Mucosa of descending colon (tissue), 3 donors: Measurements from ENCODE around the gene NOSTRIN. TPM values are rescaled to one million over a fixed set of nuclear protein-coding genes. Genes with fewer than 3 reads are reported as not detected.

Source experiments
- ATAC-seq: fragments of 200-7000 bp; cut with Tn5 transposase; one replicate; pipeline ENCODE4 v1.9.1; 2020; ENCODE audit warnings: mild to moderate bottlenecking, moderate library complexity
- DNase-seq, 3 donors: peaks; one replicate each; pipeline ENCODE4 v3.0.0-alpha.2; 2020
- H3K36me3 ChIP-seq: fragments of 200-600 bp; one replicate; pipeline ENCODE4 v1.8.0; 2021; ENCODE audit warnings: low read depth, mild to moderate bottlenecking
- H3K4me1 ChIP-seq: fragments of 200-600 bp; one replicate; pipeline ENCODE4 v1.8.0; 2021; ENCODE audit warnings: low read depth, mild to moderate bottlenecking
- H3K4me3 ChIP-seq: fragments of 200-600 bp; one replicate; pipeline ENCODE4 v1.8.0; 2021; ENCODE audit warnings: mild to moderate bottlenecking
- H3K9me3 ChIP-seq: fragments of 200-600 bp; one replicate; pipeline ENCODE4 v1.8.0; 2021; ENCODE audit warnings: mild to moderate bottlenecking
- intact Hi-C, 2 donors: fragments of 100-400 bp; cut with DNase I in 1 of 2; cut with micrococcal nuclease in 1 of 2; formaldehyde crosslinking; loops; one replicate each; pipeline versions ENCODE4 v1.11.0 to v1.11.1; 2022; cut with DNase I, micrococcal nuclease
- total RNA-seq, 3 donors: library from RNA; stranded (reverse); fragmentation: NEBNext Ultra II Directional in 2 of 3; extraction: Animal tissue kit (Norgen Biotek cat#: 25700) in 2 of 3; gene quantifications; one replicate each; pipeline versions ENCODE4 v1.2.1 to v1.2.4, GENCODE V29; 2021 to 2023
- TF ChIP-seq, protein P1 (sequence below): fragments of 200-600 bp; IDR thresholded peaks from one replicate; pipeline ENCODE4 v1.8.0; 2022; ENCODE audit warnings: antibody characterized with exemption, mild to moderate bottlenecking
- donor health status: DM: no; HTN: no; CAD: no; lungs with moderate emphysema.
- donor health status: DM: no; HTN: no; CAD: no.
- donor health status: DM: no; HTN: yes; CAD: no.

Gene NOSTRIN
- total RNA-seq, 3 donors from 2014 or later = 27.3 to 78.7 (median 56.2) TPM

DNA sequence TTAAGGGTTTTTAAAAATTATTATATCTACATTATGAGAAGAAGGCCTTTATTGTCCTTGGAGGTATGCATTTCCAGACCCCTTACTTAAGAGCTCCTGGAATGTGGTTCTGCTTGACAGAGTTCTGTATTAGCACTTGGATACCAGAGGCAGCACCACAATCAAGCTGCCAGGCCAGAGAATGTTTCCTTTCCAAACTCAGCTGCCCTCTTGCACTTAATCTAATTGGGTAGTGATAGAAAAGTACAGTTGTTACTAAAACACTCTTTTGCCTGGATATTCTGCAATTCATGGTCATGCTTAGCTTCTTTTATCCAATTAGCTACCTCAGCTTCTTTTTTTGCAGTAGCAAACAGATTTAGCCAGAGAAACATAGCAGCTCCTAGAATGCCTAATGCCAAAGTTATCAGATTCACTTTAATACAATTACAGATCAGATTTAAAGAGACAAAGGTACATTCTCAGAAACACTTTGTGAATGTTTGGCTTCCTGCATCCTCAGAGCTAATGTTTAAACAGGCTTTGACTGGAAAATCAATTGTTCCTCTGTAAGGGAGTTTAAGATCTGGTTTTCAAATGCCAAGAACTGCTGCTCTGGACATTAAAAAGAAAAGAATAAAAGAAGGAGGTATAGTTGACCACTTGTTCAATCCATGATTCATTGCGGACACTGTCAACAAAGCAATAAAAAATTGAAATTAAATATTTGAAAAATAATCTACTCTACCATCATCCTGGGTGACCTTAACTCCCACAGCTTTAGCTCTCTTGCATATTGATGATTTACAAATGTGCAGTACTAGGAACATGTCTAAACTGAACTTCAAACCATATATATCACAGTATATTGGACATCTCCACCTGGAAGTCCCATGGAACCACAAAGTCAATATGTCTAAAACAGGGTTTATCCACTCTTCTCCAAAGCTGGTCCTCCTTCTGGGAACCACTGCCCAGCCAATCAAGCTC lies 12.8 kb downstream of the NOSTRIN start:
- DNase-seq = no peak
- no peak for ATAC-seq
- H3K9me3 ChIP-seq = no peaks in the 10 kb centered on the region
- H3K4me1 ChIP-seq = no peaks in the 10 kb centered on the region
- H3K36me3 ChIP-seq = no peaks in the 10 kb centered on the region
- TF ChIP-seq, protein P1, sequence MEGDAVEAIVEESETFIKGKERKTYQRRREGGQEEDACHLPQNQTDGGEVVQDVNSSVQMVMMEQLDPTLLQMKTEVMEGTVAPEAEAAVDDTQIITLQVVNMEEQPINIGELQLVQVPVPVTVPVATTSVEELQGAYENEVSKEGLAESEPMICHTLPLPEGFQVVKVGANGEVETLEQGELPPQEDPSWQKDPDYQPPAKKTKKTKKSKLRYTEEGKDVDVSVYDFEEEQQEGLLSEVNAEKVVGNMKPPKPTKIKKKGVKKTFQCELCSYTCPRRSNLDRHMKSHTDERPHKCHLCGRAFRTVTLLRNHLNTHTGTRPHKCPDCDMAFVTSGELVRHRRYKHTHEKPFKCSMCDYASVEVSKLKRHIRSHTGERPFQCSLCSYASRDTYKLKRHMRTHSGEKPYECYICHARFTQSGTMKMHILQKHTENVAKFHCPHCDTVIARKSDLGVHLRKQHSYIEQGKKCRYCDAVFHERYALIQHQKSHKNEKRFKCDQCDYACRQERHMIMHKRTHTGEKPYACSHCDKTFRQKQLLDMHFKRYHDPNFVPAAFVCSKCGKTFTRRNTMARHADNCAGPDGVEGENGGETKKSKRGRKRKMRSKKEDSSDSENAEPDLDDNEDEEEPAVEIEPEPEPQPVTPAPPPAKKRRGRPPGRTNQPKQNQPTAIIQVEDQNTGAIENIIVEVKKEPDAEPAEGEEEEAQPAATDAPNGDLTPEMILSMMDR = no peak
- H3K4me3 ChIP-seq = no peak overlapping the region
- intact Hi-C loops = no loop called here

DNA sequence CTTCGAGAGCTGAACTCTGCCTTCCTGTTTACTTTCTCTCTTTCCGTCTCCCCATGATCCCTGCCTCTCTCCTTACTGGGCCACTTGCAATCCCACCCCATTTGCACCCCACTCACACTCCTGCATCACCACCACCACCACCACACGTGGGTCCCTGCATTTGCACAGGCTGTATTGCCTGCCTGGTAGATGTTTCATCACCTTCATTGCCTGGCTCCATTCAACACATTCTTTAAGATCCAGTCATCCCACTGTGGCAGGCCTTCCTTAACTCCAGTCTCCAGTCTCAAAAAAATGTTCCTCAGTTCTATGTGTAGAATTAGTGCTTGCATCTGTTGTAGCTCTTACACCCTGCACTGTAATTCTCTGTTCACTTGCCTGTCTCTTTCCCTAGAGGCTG lies 13.9 kb downstream of the NOSTRIN start:
- TF ChIP-seq, protein P1 = no peak
- no peaks in the 10 kb centered on the region for H3K9me3 ChIP-seq
- no peak for DNase-seq
- no peaks in the 10 kb centered on the region for H3K4me1 ChIP-seq
- H3K4me3 ChIP-seq = no peak overlapping the region
- ATAC-seq = no peak
- intact Hi-C loops = no loop called here
- H3K36me3 ChIP-seq = no peaks in the 10 kb centered on the region

DNA sequence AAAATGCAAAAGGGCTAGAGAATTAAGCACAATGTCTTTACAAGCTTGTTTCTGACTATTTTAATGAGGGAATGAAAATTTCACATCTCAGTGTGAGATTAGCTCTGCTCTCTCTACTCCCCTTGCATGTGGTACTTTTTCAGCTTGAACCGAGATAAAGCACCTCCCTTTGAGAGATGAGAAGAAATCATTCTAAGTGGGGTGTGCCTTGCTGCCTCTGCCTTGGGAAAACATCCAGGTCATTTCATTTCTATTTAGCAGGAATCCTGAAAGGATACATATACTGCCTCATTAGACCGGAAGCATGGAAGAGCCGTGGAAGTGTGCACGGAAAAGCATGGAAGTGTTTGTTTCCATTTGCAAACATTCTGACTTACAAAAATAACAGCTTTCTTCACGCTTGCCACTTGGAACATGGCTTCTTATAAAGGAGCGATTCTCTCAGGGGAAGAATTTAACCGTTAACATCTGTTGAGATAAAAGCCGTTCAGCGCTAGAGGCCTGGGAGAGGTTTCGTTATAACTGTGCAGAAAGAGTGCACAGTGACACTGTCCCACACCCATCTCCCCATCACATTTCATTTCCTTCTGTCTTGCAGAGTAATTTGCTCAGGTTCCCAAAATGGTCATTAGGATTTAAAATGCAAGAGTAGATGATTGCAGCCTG lies 16.7 kb downstream of the NOSTRIN start:
- ATAC-seq (no peak), DNase-seq (no peak)
- Histone ChIP-seq H3K4me1 (no peaks in the 10 kb centered on the region), H3K9me3 (no peaks in the 10 kb centered on the region), H3K36me3 (no peaks in the 10 kb centered on the region), H3K4me3 (no peak overlapping the region)
- TF ChIP-seq, protein P1 = no peak
- intact Hi-C loops = no loop called here

DNA sequence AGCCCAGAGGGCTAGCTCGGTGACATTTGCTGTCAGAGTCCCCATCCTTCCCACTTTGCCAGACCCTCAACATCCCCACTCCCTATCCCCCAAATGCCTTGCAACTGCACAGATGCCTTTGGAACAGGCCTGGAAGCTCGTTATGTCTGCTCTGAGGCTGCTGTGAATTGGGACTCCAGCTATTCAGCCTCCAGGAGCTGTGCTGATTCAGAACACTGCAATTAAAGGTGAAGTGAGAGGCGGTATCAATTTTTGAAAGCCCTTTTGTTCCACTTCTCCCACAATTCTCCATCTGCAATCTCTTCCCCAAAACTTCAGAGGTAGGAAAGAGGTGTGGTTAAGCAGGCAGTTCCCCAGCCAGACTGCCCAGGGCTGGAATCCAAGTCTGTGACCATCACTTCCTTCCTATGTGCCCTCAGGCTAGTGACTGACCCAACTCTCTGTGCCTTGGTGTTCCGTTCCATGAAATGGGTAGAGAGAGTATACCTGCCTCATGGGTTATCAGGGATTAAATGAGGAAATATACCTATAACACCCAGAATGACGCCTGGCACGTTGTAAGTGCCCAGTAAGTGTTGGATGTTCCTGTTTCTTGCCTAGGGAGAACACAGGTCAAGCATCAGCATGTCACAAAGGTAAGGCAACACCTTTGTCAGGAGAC lies 17.5 kb downstream of the NOSTRIN start:
- H3K4me3 ChIP-seq = no peak overlapping the region
- intact Hi-C loops = loop anchor here in 1 of 2 donors (10.0 kb wide), 1 partner anchor 45 kb away; no protein-coding TSS in a partner anchor
- no peaks in the 10 kb centered on the region for H3K36me3 ChIP-seq
- H3K4me1 ChIP-seq = no peaks in the 10 kb centered on the region
- no peaks in the 10 kb centered on the region for H3K9me3 ChIP-seq
- ATAC-seq (peak; percentile 19), DNase-seq (no peak)
- TF ChIP-seq, protein P1 = no peak

DNA sequence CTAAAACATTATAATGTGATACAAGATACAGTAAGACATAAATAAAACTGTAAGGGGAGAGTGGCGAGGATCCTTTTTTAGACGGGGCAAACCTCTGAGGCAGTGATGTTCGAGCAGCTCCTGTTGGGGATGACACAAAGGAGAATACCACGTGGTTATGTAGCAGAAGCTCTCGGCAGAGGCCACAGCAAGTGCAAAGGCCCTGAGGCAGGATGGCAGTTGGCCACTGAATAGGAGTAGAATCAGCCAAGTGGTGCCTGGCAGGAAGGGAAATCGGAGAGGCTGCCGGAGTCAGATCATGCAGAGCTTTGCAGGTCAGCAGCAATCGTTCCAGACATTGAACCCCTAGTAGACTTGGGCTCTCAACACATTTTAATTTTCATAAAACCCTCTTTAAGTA lies 19.1 kb downstream of the NOSTRIN start:
- DNase-seq (no peak), ATAC-seq (no peak)
- no peak overlapping the region for H3K4me3 ChIP-seq
- TF ChIP-seq, protein P1 = no peak
- H3K4me1 ChIP-seq = no peaks in the 10 kb centered on the region
- H3K9me3 ChIP-seq = no peaks in the 10 kb centered on the region
- intact Hi-C loops = loop anchor here in 1 of 2 donors (10.0 kb wide), 1 partner anchor 47 kb away; no protein-coding TSS in a partner anchor
- H3K36me3 ChIP-seq = no peaks in the 10 kb centered on the region
